ENCODE measurements around the gene MATK. TPM values are rescaled to one million over a fixed set of nuclear protein-coding genes. Genes with fewer than 3 reads are reported as not detected.

The MATK gene
- total RNA-seq, 1 donor from 2014 or later, result not detected

GRCh38 chr19:3781603-3782002 lies 4.6 kb downstream of the MATK start:
- DNase-seq (ENCODE audit: low spot score in 2 of 2), result no peak
- no peaks in the 10 kb centered on the region for H3K36me3 ChIP-seq
- peak overlapping the region in 1 of 2 donors; percentile 10 for H3K4me3 ChIP-seq
- no peaks in the 10 kb centered on the region for H3K4me1 ChIP-seq
- no peak overlapping the region for H3K27ac ChIP-seq
- TF ChIP-seq CTCF (IDR thresholded peaks at IDR 0.05), result no peak
- H3K9me3 ChIP-seq, result peaks cover 17 to 22% of the 10 kb centered on the region in 2 donors
- H3K27me3 ChIP-seq, result no peaks in the 10 kb centered on the region
- intact Hi-C loops (cut with DNase I), result no loop called here

- intact Hi-C loops (cut with DNase I), result no loop called here
- H3K27me3 ChIP-seq, result no peaks in the 10 kb centered on the region
- DNase-seq (ENCODE audit: low spot score in 2 of 2), result no peak
- H3K27ac ChIP-seq, result no peak overlapping the region
- no peak for TF ChIP-seq CTCF (IDR thresholded peaks at IDR 0.05)
- peaks cover 17 to 22% of the 10 kb centered on the region in 2 donors for H3K9me3 ChIP-seq
- H3K36me3 ChIP-seq, result no peaks in the 10 kb centered on the region
- no peak overlapping the region for H3K4me3 ChIP-seq
- no peaks in the 10 kb centered on the region for H3K4me1 ChIP-seq
These were observed 5.3 kb downstream of the MATK start for GRCh38 chr19:3780786-3781304.

GRCh38 chr19:3778899-3779723 lies 7.1 kb downstream of the MATK start:
- no peak overlapping the region for H3K4me3 ChIP-seq
- TF ChIP-seq CTCF (IDR thresholded peaks at IDR 0.05), result no peak
- DNase-seq (ENCODE audit: low spot score in 2 of 2), result no peak
- H3K27ac ChIP-seq, result no peak overlapping the region
- no peaks in the 10 kb centered on the region for H3K27me3 ChIP-seq
- H3K36me3 ChIP-seq, result no peaks in the 10 kb centered on the region
- H3K4me1 ChIP-seq, result no peaks in the 10 kb centered on the region
- intact Hi-C loops (cut with DNase I), result no loop called here
- peaks cover 17 to 22% of the 10 kb centered on the region in 2 donors for H3K9me3 ChIP-seq

GRCh38 chr19:3778104-3778867 lies 7.9 kb downstream of the MATK start:
- H3K4me1 ChIP-seq, result no peaks in the 10 kb centered on the region
- no peaks in the 10 kb centered on the region for H3K27me3 ChIP-seq
- intact Hi-C loops (cut with DNase I), result no loop called here
- H3K27ac ChIP-seq, result no peak overlapping the region
- H3K4me3 ChIP-seq, result no peak overlapping the region
- H3K9me3 ChIP-seq, result peaks cover 17 to 22% of the 10 kb centered on the region in 2 donors
- no peak for DNase-seq (ENCODE audit: low spot score in 2 of 2)
- TF ChIP-seq CTCF (IDR thresholded peaks at IDR 0.05), result no peak
- no peaks in the 10 kb centered on the region for H3K36me3 ChIP-seq

- no peaks in the 10 kb centered on the region for H3K4me1 ChIP-seq
- intact Hi-C loops (cut with DNase I), result no loop called here
These were observed 9.6 kb downstream of the MATK start for GRCh38 chr19:3776479-3777040.

More at GRCh38 chr19:3776479-3777040, 9.6 kb downstream of the MATK start:
- Histone ChIP-seq H3K9me3 (peaks cover 8 to 9% of the 10 kb centered on the region in 2 donors), H3K4me3 (no peak overlapping the region), H3K36me3 (no peaks in the 10 kb centered on the region), H3K27ac (no peak overlapping the region), H3K27me3 (no peaks in the 10 kb centered on the region)
- no peak for DNase-seq (ENCODE audit: low spot score in 2 of 2)
- no peak for TF ChIP-seq CTCF (IDR thresholded peaks at IDR 0.05)
